G401 (cell line): ENCODE results near the gene DPY19L2. TPM values are rescaled to one million over a fixed set of nuclear protein-coding genes. Genes with fewer than 3 reads are reported as not detected.
"Not testable (repeated sequence)": the region's sequence is repeated elsewhere in the genome, so short reads cannot be mapped to it uniquely, and the experiment has no call there.

ENCODE experiments used
- DNase-seq: peaks from one replicate; pipeline ENCODE4 v3.0.0-alpha.2; 2015; ENCODE audit warnings: low spot score
- in situ Hi-C: cut with HindIII; loops from 2 replicates; pipeline ENCODE4 v1.10.0; 2016; ENCODE audit warnings: low sequenced_read_pairs, mixed read lengths
- total RNA-seq: library from RNA; depleted of rRNA; stranded (reverse); fragments of >200 nt; shearing (Covaris generic); gene quantifications from 2 replicates; pipeline ENCODE4 v1.2.3, GENCODE V29; 2014; rRNA removed

The DPY19L2 gene
- 2.0 and 5.5 TPM in 2 replicates for total RNA-seq

- in situ Hi-C loops, result no loop called here
- DNase-seq, result peak; percentile 83
Observed at GRCh38 chr12:63668028-63668799, at the start of gene DPY19L2. Gene DPY19L2, minus strand, starts transcription at chr12:63668493. Its CDS starts 100 bp downstream, at chr12:63668393.

DNA sequence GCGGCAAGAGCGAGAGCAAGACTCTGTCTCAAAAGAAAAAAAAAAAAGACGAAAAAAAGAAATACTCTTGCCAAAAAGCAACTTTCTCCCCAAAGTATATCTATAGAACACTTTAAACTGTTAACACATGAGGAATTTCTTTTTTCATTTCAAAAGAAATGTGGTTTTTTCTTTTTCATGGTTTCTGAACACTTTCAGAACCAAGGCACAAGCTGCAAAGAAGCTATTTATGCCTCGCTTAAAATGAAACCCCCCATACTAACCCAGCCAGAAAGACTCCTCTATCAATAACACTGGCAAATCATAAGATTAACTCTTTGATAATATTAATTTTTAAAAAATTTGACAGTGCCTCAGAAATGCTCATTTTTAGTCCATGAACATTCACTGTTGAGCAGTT, 48.6 kb upstream of the DPY19L2 start:
- DNase-seq, in situ Hi-C loops: not testable (repeated sequence)

DNA sequence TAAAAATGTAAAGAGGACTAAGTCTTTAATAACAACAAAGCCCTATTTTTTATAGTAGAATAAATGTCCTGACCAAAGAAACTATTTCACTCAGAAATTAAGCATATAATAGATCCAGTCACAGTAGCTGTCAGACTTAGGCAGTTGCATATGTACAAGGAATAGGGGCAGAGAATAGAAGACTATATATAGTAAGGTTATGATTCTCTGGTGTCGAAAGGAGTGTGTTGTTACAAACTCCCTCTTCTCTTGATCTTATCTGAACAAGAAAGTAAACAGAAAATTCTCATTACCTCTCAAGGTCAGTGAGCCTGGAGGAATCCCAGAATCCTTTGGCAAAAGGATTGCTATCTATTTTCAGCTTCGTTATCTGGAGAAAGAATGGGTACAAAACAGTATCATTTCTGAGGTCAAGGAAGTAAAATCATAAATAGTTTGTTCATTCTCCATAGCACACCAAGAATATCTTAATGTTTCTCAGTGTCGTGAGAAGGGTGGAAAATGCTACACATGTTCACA, 46.9 kb upstream of the DPY19L2 start:
- DNase-seq, in situ Hi-C loops: not testable (repeated sequence)

DNA sequence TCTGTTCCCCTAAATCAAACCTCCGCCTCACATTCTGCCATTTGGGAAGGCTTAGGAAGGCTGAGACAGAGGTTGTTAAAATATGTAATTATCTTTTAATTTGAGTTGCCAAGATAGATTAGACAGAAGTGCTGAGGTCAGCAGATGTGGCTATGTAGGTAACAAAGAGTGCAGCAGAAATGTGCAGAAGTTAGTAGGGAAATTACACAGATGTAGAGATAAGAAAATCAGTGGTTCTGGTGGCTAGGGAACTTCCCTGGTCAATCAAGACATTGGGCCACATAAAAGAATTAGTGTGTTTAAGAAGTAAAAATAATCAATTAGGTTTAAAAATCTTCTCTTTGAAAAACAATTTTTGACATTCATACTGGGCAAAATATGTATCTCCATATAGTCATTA, 46.1 kb upstream of the DPY19L2 start:
- in situ Hi-C loops, DNase-seq: not testable (repeated sequence)

- DNase-seq, in situ Hi-C loops: not testable (repeated sequence)
Observed at GRCh38 chr12:63713681-63714075, 45.4 kb upstream of the DPY19L2 start.

DNA sequence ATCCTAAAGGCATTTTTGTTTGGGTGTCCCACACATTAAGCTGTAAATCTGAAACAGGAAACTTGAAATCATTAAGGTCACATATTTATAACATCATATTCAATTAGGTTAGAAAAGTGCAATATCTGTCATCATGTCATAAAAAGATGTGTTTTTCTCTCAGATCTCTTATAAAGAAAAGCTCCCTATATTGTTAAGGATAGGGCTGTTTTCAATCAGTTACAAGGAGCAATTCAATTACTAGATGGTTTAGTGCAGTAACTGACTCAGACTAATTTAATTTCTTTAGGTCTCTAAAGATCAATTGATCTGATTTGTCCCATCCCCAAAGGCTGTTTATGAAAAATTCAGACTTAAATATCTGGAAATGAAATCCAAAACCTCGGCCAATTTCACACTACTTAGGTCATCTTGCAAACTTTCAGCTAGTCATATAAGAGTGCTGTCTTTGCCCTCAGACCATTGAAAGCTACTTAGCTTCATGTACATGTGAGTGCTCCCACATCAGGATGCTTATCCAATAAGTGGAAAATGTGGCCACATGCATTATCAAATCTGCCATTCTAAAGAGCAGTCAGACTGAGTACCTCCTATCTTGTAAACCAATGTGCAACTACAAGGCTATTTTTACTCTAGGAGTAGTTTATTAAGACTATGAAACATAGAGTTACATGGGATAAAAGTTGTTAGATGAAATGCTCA, 44.8 kb upstream of the DPY19L2 start:
- DNase-seq, in situ Hi-C loops: not testable (repeated sequence)

GRCh38 chr12:63712376-63712974, 44.2 kb upstream of the DPY19L2 start:
- DNase-seq, in situ Hi-C loops: not testable (repeated sequence)

DNA sequence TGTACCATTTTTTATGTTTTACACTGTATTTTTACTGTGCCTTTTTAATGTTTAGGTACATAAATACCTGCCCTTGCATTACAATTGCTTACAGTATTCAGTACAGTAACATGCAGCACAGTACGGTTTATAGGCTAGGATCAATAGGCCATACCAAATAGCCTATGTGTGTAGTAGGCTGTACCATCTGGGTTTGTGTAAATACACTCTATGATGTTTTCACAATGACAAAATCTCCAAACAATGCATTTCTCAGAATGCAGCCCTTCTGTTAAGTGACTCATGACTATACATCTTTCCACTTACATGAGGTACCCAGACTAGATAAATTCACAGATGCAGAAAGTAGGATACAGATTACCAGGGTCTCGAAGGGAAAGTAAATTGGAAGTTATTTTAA, 43.0 kb upstream of the DPY19L2 start:
- in situ Hi-C loops, DNase-seq: not testable (repeated sequence)

GRCh38 chr12:63706336-63706735, 38.0 kb upstream of the DPY19L2 start:
- in situ Hi-C loops, result no loop called here
- no peak for DNase-seq

DNA sequence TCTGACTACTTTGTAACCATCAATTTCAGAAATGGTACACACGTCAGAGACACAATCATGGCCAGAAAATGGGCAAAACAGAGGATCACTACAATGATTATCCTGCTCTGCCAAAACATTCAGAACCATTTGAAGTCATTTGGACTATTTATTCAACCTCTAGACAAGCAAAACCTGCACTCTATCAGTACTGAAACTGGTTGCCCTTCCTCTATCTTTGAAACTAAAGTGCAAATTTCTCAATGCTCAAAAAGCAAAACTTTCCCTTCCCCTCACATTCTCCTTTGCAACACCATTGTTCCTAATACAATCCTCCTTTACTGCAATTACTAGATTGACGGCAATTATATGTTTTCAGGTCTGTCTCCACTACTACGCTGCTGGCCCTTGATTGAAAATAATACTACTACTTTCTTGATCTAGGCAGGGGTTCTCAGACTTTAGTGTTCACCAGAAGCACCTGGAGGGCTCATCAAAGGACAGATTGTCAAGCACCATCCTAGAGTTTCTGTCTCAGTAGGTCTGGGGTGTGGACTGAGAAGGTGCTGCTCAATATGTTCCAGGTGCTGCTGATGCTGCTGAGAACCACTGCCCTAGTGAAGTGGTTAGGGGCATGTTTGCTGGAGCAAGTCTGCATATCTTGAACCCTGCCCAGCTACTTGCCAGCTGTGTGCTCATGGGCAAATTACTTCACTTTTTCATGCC, 31.5 kb upstream of the DPY19L2 start:
- in situ Hi-C loops, DNase-seq: not testable (repeated sequence)

- DNase-seq, in situ Hi-C loops: not testable (repeated sequence)
Observed at GRCh38 chr12:63699011-63699410, 30.7 kb upstream of the DPY19L2 start.

DNA sequence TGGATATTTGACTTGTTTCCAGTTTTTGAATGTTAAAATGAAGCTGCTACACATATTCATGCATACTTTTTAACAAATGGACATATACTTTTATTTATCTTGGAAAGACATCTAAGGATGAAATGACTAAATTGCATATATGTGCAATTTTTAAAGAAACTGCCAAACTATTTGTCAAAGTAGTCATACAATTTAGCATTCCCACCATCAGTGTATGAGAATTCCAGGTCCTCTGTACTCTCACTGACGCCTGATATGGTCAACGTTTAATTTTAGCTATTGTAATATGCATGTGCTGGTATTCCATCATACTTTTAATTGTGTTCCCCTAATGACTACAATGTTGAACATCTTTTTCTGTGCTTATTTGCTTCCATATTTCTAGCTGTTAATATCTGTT, 22.5 kb upstream of the DPY19L2 start:
- DNase-seq, in situ Hi-C loops: not testable (repeated sequence)

DNA sequence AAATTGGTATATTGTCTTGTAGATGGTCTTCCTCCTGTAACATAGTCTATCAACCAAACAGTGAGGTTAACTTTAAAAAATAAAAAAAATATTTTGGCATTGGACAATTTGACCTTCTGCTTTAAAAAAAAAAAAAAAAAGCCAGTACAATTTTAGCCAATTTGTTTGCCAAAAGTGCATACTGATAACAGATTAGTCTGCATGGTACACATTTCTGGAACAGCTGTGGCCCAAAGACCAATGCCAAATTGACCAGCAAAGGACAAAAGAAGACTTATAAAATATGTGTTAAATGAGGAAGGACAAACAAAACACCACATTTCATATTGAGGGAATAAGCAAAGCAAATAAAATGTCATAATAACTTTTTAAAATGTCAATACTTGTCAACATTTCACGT, 20.8 kb upstream of the DPY19L2 start:
- DNase-seq, in situ Hi-C loops: not testable (repeated sequence)

DNA sequence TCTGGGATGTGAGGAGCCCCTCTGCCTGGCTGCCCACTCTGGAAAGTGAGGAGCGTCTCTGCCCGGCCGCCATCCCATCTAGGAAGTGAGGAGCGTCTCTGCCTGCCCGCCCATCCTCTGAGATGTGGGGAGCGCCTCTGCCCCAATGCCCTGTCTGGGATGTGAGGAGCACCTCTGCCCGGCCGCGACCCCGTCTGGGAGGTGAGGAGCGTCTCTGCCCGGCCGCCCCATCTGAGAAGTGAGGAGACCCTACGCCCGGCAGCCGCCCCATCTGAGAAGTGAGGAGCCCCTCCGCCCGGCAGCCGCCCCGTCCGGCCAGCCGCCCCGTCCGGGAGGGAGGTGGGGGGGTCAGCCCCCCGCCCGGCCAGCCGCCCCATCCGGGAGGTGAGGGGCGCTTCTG, 18.3 kb upstream of the DPY19L2 start:
- DNase-seq, in situ Hi-C loops: not testable (repeated sequence)

GRCh38 chr12:63685789-63686188, 17.5 kb upstream of the DPY19L2 start:
- DNase-seq, in situ Hi-C loops: not testable (repeated sequence)

GRCh38 chr12:63682617-63683016, 14.3 kb upstream of the DPY19L2 start:
- in situ Hi-C loops, DNase-seq: not testable (repeated sequence)

DNA sequence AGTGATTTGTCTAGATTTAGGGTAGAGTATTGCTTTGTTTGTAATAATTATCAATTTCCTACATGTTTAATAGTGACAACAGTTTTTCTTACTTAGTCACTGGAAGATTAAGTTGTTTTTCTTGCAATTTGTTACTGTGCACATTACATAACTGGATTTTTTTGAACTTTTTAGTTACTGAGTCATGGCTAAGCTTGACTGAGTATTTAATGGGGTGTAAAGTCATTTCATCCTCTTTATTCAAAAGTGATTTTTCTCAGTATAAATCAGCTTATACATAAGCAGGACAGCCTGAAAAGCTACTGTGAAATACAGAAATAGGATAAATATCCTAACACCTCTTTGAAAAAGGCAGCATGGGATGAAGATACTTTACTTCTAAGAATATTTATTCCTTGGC, 12.5 kb upstream of the DPY19L2 start:
- DNase-seq, in situ Hi-C loops: not testable (repeated sequence)

- DNase-seq, in situ Hi-C loops: not testable (repeated sequence)
Observed at GRCh38 chr12:63672550-63672949, 4.3 kb upstream of the DPY19L2 start.

- in situ Hi-C loops, DNase-seq: not testable (repeated sequence)
Observed at GRCh38 chr12:63669936-63670335, 1.6 kb upstream of the DPY19L2 start.
